Smooth muscle cell (in vitro differentiated cells): Measurements from ENCODE around the gene SRPX2. TPM values are rescaled to one million over a fixed set of nuclear protein-coding genes. Genes with fewer than 3 reads are reported as not detected.

Experiments
- DNase-seq: peaks from one replicate; lab custom pipeline; 2025; ENCODE audit not compliant: unreplicated experiment; lab: John Stamatoyannopoulos, UW
- H2AFZ ChIP-seq: fragments of 200-600 bp; sonication (generic); 2 replicates; pipeline ENCODE4 v1.6.0; 2016; ENCODE audit warnings: antibody characterized with exemption, low read depth, mild to moderate bottlenecking
- H3F3A ChIP-seq: fragments of 200-600 bp; sonication (generic); 2 replicates; pipeline ENCODE4 v1.6.0; 2017; ENCODE audit warnings: antibody characterized with exemption, low read depth
- H3K27ac ChIP-seq: fragments of 200-600 bp; sonication (generic); 2 replicates; pipeline ENCODE4 v1.5.1; 2016; ENCODE audit warnings: low read depth, mild to moderate bottlenecking
- H3K27me3 ChIP-seq: fragments of 200-600 bp; sonication (generic); 2 replicates; pipeline ENCODE4 v1.6.1; 2016; ENCODE audit warnings: low read depth, mild to moderate bottlenecking
- H3K36me3 ChIP-seq: fragments of 200-600 bp; sonication (generic); 2 replicates; pipeline ENCODE4 v1.5.1; 2016; ENCODE audit warnings: low read depth
- H3K4me1 ChIP-seq: fragments of 200-600 bp; sonication (generic); 2 replicates; pipeline ENCODE4 v1.5.1; 2016; ENCODE audit warnings: low read depth
- H3K4me2 ChIP-seq: fragments of 200-600 bp; sonication (generic); 2 replicates; pipeline ENCODE4 v1.6.0; 2016; ENCODE audit warnings: mild to moderate bottlenecking
- H3K4me3 ChIP-seq: fragments of 200-600 bp; sonication (generic); 2 replicates; pipeline ENCODE4 v1.5.1; 2016; ENCODE audit warnings: mild to moderate bottlenecking
- H3K79me2 ChIP-seq: fragments of 200-600 bp; sonication (generic); 2 replicates; pipeline ENCODE4 v1.6.0; 2016; ENCODE audit warnings: low read depth, mild to moderate bottlenecking
- H3K9ac ChIP-seq: fragments of 200-600 bp; sonication (generic); 2 replicates; pipeline ENCODE4 v1.6.0; 2016; ENCODE audit warnings: low read depth
- H3K9me3 ChIP-seq: fragments of 200-600 bp; sonication (generic); replicated peaks from 2 replicates; pipeline ENCODE4 v1.5.1; 2016; ENCODE audit warnings: low read depth
- H4K20me1 ChIP-seq: fragments of 200-600 bp; sonication (generic); 2 replicates; pipeline ENCODE4 v1.6.0; 2016; ENCODE audit warnings: low read depth
- CTCF ChIP-seq: fragments of 200-600 bp; sonication (generic); IDR thresholded peaks from 2 replicates; pipeline ENCODE4 v1.5.1; 2017; ENCODE audit warnings: borderline replicate concordance, mild to moderate bottlenecking, antibody characterized with exemption; ENCODE audit not compliant: insufficient read depth, poor library complexity, severe bottlenecking
- WGBS: methylation state at CpG from one replicate; pipeline ENCODE4 v1.1.7; 2016; ENCODE audit warnings: low lambda C conversion rate; 5-methylcytosine and 5-hydroxymethylcytosine counted together
- polyA plus RNA-seq: library from polyadenylated mRNA; unstranded; fragments of >200 nt; fragmentation: Nextera tagmentation; extraction: Ambion mirVana; gene quantifications from 2 replicates; pipeline ENCODE4 v1.2.1, GENCODE V29; 2016
- total RNA-seq: library from RNA; depleted of rRNA; stranded (reverse); fragments of >200 nt; gene quantifications from 2 replicates; pipeline ENCODE4 v1.2.3, GENCODE V29; 2014

The SRPX2 gene
- total and polyA plus RNA-seq, 2 experiments from 2014 or later, result 118 to 215 TPM

- DNase-seq, result no peak
- no peaks in the 10 kb centered on the region for H4K20me1 ChIP-seq
- WGBS, result 72% methylated on average over 5 of the region's 5 CpGs
- no peak overlapping the region for H3K27ac ChIP-seq
- no peak overlapping the region for H2AFZ ChIP-seq
- H3K4me1 ChIP-seq, result no peaks in the 10 kb centered on the region
- H3K9me3 ChIP-seq, result no peaks in the 10 kb centered on the region
- no peak for TF ChIP-seq CTCF
- H3K9ac ChIP-seq, result no peak overlapping the region
- no peaks in the 10 kb centered on the region for H3K79me2 ChIP-seq
- no peak overlapping the region for H3K4me3 ChIP-seq
- no peaks in the 10 kb centered on the region for H3K36me3 ChIP-seq
- no peak overlapping the region for H3K4me2 ChIP-seq
- H3K27me3 ChIP-seq, result no peaks in the 10 kb centered on the region
- no peaks in the 10 kb centered on the region for H3F3A ChIP-seq
These were observed 32.0 kb upstream of the SRPX2 start for GRCh38 chrX:100611951-100612350.

GRCh38 chrX:100615005-100615404 is 29.0 kb upstream of the SRPX2 start:
- no peak for DNase-seq
- no peaks in the 10 kb centered on the region for H3K27me3 ChIP-seq
- H3K4me3 ChIP-seq, result no peak overlapping the region
- H3F3A ChIP-seq, result no peaks in the 10 kb centered on the region
- WGBS, result 25% methylated on average over 3 of the region's 3 CpGs
- H3K79me2 ChIP-seq, result no peaks in the 10 kb centered on the region
- no peak overlapping the region for H3K9ac ChIP-seq
- no peaks in the 10 kb centered on the region for H4K20me1 ChIP-seq
- no peaks in the 10 kb centered on the region for H3K36me3 ChIP-seq
- TF ChIP-seq CTCF, result peak; percentile 61
- no peaks in the 10 kb centered on the region for H3K4me1 ChIP-seq
- no peaks in the 10 kb centered on the region for H3K9me3 ChIP-seq
- H3K27ac ChIP-seq, result peak overlapping the region; percentile 42
- H2AFZ ChIP-seq, result peak overlapping the region; percentile 31
- no peak overlapping the region for H3K4me2 ChIP-seq

- Histone ChIP-seq H2AFZ (no peak overlapping the region), H3K36me3 (no peaks in the 10 kb centered on the region), H3K4me1 (no peaks in the 10 kb centered on the region), H3F3A (no peaks in the 10 kb centered on the region), H3K4me3 (no peak overlapping the region), H3K9me3 (no peaks in the 10 kb centered on the region), H3K79me2 (no peaks in the 10 kb centered on the region), H3K27ac (no peak overlapping the region), H3K27me3 (no peaks in the 10 kb centered on the region), H3K4me2 (no peak overlapping the region), H4K20me1 (no peaks in the 10 kb centered on the region), H3K9ac (no peak overlapping the region)
- DNase-seq, result no peak
- 79% methylated on average over 4 of the region's 4 CpGs for WGBS
- TF ChIP-seq CTCF, result no peak
These were observed 21.0 kb upstream of the SRPX2 start for GRCh38 chrX:100623001-100623400.

GRCh38 chrX:100625985-100626491 is 18.0 kb upstream of the SRPX2 start:
- WGBS, result 85% methylated on average over 5 of the region's 5 CpGs
- Histone ChIP-seq H3K4me2 (no peak overlapping the region), H3K79me2 (no peaks in the 10 kb centered on the region), H3F3A (no peaks in the 10 kb centered on the region), H3K4me3 (no peak overlapping the region), H3K4me1 (no peaks in the 10 kb centered on the region), H4K20me1 (no peaks in the 10 kb centered on the region), H3K27me3 (no peaks in the 10 kb centered on the region), H3K27ac (no peak overlapping the region), H3K9me3 (no peaks in the 10 kb centered on the region), H3K36me3 (no peaks in the 10 kb centered on the region), H3K9ac (no peak overlapping the region), H2AFZ (no peak overlapping the region)
- no peak for DNase-seq
- no peak for TF ChIP-seq CTCF
